GM04504 (cell line): ENCODE data around the gene TAF4B.
A peak's percentile ranks its signal among the peaks of the same experiment; 100 is the strongest.

ENCODE experiments used
- DNase-seq: peaks from one replicate; pipeline ENCODE4 v3.0.0-alpha.2; 2012; ENCODE audit warnings: low read depth

The TAF4B gene

DNA sequence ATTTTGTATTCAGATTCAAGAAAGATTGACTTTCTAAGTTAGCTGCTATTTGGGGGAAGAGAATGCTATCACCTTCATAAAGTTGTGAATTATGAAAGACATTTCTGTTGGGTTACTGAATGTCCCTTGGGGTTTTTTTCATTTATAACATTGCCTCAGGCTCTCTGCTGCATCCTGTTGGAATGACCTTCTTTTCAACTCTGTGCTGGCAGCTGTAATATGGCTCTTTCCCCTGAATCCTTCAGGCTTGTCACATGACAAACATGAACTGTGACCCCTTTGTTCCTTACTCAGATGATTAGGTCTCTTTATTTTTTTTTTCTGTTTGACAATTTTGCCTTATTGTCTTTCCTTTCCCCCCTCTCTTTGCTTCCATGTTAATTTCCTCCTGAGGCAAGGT lies 159.8 kb downstream of the TAF4B start:
- peak; percentile 50 for DNase-seq

DNA sequence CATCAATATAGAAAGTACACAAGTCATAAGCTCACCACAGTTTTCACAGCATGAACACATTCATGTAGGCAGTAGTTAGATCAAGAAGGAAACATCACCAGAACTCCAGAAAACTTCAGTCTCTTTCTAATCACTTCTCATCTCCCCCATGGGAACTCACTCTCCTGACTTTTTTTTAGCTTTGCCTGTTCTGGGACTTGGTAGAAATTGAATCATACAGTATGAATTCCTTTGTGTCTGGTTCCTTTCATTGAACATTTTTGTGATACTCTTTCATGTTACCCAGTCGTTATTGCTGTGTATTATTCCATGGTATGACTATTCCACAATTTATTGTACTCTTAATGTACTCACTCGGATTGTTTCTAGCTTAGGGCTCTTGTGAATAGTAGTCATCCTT lies 160.2 kb downstream of the TAF4B start:
- no peak for DNase-seq

DNA sequence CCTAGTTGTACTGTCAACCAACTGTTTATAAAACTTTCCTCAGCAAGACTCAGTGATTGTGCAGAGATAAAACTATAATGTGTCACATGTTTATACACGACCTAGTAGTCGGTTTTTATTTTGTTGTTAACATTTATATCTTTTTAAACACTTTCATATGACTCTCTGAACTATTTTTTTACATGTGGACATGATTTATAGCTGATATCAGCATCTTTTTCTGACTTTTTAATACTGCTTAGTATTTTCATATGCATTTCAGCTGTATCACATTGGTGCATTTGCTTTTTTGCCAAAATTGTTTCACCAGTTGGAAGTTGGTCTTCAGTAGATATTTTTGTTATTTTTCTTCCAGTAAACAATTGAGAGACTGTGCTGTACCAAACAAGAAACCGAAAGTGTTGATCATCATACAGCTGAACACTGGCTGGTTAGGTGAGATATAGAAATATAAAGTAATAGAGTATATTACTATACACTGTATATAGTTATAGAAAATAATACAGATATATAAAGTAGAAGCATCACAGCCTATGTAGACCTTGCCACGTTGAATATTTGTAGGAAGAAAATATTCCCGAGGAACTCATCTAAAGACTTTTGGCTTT lies 167.9 kb downstream of the TAF4B start:
- no peak for DNase-seq

DNA sequence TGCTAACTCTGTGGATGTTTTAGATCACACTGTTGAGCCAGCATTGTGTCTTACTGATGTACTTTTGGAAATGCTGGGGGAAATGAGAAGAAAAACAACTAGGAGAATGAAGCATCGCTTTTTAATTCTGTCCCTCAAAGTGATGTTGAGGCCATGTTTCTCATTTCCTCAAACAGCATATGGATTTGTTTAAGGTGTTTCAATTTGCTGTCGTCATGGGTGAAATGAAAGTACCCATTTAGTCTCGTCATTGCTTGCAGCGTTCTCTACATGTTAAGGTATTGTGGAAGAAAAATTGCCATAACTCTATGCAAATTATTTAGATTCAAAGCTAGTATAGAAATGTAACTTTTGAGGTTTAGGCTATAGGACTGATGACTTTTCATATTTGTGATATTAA lies 170.8 kb downstream of the TAF4B start:
- DNase-seq: no peak

DNA sequence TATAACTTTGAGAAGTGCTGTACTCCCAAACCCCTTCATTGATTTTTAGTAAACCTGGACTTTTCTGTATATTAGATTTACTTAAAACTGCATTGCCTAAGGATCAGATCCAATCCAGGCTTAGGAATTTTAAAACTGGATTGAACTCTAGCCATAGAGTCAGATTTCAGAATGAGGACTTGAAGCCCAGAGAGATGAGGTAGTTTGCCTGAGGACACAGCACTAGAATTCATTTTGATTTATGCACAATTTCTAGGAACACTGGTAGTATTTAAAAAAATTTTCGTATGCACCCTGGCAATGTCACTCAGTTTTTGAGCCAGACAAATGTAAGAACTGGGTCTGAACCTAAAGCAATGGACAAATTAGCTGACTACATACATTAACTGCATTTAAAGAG lies 177.2 kb downstream of the TAF4B start:
- DNase-seq: no peak

DNA sequence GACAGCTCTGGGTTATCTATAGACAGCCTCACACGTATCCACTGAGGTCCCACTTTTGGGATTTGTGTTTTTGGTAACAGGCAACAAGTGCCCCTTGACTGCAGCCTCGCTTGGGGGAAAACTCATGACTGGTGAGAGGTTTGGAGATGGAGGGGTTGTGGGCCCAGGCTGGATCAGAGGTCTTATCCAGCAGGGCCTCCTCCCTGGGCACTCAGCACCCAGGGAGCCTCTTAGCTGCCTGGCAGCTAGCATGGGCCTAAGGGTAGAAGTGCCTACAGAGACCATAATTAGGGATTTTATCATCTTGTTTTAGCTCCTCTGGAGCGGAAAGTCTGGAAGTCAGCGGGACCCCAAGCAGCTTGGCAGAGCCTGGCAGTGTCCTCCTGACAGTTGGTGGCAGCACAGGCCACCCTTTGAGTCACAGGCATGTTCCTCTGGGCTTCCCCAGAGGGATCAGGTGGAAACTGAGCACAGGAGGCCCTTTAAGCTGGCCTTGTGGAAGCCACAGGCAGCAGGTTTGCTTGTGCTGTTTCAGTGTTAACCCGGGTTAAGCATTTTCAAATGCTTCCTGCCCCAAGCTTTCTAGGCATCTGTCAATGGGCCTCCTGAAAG lies 179.1 kb downstream of the TAF4B start:
- DNase-seq: no peak

DNA sequence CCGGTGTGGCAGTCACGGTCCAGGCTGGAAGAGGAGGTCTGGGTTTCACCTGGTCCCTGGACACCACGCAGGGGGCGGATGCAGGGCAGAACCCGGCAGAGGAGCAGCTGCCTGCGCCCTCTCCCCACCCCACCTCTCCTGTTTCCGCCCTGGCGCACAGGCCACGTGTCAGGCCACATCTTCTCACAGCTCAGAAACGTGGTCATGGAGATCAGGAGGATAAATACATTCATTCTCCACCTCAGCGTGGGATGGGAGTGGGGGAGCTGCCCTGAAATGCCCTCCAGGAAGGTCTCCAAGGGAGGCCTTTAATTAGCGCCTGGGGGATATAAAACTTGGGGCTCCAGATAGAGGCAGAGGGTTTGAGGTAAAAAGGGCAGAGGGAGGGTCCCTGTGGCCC lies 180.1 kb downstream of the TAF4B start:
- no peak for DNase-seq

DNA sequence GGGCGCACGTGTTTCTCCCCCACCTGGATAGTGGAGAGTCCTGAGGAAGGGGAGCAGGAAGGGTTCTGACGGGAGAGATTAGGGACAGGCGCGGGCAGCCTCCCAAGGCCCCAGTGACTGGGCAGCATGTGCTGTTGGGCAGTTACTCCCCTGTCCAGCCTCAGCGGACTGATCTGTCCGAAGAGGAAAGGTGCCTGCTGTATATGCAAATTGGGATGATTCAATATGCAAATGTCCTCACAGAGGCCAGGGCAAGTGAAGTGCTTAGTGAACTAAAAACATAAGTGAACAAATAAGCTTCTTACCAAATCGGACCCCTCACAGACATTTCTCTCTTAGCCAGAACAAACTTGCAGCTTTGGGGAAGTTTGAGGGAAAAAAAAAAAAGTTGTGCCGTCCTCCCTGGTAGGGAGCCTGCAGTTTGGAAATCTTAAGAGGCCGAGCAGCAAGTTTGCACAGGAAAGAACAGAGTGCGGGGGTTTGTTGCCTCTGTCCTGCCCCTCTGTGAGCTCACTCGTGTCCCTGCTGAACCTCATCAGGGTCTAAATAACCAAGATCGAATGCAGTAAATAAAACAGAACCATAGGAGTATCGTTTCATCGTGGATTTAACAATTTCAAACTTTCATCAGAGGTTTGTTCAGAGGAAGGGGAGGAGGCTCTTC lies 180.7 kb downstream of the TAF4B start:
- no peak for DNase-seq

DNA sequence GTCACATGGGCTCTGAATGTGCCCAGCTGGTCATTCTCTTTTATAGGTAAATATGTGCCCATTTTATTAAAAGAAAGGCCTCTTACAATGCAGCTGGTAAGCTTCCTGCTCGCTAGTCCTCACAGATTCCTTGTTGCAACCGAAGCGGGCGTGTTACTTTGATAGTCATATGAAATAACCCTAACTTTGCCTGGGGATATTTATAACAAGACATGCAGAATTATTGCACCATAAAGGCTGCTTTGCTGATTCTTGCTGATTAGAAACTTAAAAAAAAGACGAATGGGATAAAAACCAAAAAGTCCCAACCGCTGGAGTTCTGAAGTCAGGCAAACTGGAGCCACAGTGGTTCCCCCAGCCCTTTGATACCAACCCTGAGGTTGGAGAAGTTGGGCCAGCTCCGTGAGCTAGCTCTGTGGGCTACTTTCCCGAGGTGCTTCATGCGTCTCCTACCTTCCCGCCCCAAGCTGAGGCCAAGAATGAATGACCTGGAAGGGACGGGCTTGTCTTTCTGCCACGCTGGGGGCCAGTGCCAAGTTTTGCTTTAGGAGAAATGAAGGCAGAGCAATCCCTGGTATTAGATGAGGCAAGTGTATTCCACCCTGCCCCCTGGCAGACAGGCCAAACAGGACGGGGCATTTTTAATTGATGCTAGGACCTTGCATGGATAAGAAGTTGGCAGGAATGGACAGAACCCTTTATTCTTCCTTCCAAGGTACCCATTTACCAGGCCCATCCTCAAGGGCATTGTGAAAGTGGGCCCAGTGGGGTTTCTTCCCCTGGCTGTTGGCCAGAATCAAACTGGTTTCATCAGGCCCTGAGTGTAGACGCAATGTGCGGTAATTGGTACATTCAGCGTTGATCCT lies 181.7 kb downstream of the TAF4B start:
- no peak for DNase-seq

DNA sequence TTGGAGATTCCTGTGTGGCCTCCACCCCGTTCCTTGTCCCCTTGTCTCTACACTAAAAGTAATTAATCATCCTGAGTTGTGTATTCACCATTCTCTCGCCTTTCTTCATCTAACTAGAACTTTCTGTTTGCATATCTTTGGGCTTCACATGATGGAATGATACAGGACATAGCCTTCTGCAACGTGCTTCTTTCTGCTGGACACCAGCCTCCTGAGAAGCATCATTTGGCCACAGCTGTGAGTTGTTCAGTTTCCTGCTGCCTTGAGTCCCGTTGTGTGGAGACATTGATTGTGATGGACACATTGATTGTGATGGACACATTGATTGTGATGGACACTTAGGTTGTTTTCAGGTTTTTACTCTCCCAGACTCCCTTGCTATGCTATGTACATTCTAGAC lies 182.8 kb downstream of the TAF4B start:
- no peak for DNase-seq

DNA sequence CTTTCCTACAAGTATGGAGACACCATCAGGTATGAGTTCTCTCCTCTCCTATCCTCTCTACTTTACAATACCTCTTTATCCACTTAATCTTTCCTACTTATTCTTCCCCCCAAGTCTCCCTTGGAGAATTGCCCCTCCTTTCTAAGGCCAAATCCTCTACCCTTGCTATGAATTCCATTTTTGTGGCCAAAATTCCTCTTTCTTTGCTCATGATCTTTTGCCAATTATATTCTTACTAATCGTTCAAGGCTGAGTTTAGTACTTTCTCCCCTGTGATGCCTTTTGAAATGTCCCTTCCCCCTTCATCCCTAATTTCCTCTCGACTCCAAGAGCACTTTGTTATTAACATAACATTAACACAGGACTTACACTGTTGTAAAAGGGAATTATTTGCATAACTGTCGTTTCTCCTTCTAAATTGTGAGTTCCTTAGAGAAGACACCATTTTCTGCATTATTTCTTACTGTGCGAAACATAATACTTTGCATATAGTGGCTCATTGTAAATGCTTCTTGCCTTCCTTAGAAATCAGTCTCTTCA lies 188.7 kb downstream of the TAF4B start:
- DNase-seq: no peak

DNA sequence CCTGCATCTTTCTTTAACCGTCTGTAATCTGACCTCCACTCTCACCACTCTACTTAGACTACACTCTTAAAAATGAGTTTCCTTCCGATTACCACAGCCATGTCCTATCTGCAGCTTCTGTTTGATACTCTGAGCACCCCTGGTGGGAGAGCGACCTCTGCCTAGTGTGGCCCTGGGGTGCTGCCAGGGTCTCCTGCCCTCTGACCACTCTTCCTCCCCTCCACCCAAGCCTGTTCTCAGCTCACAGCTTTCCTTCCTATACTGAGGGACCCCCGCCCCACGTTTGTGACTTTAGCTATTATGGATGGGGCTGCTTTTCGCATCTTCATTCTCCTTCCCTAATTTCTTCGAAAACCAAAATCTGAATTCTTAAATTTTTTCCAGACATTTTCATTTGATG lies 189.4 kb downstream of the TAF4B start:
- DNase-seq: no peak

DNA sequence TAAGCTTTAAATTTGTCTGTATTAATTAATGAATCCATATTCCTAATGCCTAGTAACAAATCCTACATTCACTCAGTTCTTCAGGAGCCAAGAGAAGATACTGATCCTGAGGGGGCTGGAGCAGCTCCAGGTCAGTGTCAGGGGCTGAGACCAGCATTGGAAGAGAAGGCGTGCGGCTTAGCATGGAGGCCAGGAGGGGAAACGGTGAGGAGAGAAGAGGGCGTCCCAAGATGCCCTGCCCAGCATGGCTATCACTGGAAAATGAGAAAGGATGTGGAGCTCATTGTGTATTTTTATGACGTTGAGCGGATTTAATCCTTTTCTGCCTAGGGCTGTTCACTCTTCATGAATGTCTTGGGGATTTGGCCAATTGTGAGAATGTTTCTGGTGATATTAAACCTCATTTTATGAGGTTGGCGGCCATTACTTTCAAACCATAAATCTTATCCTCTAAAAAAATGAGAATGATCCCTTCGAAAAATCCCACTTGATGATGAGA lies 190.5 kb downstream of the TAF4B start:
- DNase-seq: no peak

DNA sequence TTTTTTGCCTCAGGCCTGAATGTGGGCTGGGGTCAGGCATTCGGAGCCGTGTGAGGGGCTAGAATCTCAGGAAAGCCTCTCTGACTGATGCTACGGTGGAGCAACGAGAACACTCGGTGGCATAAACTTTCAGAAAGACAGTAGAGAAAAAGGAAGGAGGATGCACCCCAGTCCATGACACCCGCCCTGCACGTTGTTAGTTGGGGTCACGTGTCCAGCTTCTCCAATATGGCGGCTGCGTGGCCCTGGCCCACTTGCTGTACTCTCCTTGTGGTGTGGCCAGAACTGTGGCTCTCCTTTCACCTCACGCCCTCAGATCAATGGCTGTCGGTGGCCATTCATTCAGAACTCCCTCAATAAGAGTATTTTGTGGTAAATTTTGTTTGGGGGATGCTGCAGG lies 190.9 kb downstream of the TAF4B start:
- no peak for DNase-seq

DNA sequence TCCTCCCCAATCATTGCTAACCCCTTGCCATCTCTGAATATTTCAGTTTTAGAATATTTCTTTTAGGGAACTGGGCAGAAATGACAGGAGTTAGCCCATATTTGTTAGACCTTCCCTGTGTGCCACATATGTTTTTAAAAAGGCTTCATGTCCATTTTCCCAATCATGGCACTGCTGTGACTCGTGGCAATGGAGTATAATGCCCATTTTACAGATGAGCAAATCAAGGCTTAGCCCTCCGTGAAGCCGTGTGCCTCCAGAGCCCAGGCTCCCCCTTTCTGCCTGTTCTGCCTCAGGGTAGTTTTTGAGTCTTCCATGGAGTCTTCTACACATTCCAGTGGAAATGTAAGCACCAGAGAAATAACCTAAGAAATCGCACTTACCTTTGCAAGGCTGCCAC lies 192.0 kb downstream of the TAF4B start:
- DNase-seq: no peak

DNA sequence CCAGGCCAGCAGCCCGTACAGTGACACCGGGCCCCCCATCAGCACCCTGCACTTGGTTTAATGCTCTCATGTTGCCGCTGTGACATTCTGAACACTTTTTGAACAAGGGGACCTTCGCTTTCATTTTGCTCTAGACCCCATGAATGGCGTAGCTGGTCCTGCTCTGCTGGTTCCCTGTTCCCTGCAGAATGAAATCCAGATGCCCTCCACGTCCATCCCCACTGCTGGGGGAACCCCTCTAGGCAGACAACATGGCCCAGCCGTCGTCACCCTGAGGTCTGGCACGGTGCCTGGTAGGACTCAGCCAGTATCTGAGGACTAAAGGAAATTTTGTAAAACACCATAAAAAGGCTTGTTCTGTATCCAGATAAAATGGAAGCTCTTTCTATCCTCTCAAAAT lies 193.5 kb downstream of the TAF4B start:
- DNase-seq: no peak

DNA sequence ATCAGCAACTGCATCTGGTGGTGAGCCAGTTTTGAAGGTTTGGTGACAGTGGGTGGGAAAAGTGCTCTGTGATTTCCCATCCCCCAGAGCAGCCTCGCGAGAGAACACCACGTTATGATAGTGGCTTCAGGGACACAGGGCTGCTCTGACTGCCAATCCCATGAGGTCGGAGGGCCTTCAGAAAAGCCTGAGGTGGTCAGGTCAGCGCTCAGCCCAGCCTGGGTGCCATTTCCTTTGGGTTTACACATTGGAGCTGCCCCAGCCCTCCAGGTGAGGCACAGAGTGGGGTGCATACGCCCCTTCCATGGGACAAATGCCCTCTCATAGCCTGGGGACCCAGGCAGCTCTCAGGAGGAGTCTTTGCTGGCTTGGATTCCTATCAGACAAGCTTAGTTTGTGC lies 195.3 kb downstream of the TAF4B start:
- DNase-seq: no peak

DNA sequence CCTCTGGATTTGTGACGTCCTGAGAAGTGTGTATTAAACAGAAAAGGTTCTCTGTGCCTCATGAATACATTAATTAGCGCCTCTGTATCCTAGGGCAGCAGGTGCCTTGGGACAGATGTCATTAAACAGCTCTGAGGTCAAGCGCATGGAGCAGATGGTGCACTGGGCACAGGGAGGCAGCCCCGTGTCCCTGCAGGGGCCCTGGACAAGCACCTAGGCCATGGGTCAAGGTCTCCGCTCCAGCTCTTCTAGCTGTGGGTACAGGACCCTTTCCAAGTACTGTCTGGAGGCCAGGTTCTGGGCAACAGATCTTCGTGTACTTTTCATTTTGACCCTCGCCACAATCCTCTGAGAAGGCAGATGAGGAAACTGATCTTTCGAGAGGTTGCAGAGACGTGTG lies 195.7 kb downstream of the TAF4B start:
- DNase-seq: no peak

DNA sequence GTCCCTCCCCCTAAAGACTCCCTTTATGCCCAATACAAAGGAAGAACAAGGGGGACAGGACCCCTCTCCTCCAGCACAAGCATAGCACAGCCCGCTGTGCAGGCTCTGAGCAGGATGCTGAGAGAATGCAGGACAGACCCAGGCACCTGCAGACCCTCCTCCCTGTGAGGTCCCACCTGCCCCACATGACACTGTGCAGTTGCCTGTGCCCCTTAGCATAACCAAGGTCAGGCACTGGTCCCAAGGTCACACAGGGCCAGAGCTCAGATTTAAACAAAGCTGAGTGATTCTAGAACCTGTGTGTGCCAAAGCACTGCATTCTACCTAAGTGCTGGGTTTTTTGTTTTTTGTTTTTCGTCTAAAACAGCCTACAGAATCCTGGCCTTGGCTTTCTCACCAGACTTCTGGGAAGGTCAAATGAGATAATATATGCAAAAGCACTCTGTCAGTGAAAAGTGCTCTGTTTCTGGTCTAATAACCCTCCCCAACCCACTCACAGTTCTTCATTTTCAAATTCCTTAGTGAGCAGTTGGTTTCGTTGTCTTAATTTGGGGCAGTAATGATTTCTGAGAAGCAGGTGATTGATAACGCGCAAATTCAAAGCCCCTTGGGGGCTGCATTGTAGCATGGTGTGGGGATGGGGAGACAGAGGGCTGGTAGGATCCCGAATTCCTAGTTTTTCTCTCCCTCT lies 196.4 kb downstream of the TAF4B start:
- no peak for DNase-seq

DNA sequence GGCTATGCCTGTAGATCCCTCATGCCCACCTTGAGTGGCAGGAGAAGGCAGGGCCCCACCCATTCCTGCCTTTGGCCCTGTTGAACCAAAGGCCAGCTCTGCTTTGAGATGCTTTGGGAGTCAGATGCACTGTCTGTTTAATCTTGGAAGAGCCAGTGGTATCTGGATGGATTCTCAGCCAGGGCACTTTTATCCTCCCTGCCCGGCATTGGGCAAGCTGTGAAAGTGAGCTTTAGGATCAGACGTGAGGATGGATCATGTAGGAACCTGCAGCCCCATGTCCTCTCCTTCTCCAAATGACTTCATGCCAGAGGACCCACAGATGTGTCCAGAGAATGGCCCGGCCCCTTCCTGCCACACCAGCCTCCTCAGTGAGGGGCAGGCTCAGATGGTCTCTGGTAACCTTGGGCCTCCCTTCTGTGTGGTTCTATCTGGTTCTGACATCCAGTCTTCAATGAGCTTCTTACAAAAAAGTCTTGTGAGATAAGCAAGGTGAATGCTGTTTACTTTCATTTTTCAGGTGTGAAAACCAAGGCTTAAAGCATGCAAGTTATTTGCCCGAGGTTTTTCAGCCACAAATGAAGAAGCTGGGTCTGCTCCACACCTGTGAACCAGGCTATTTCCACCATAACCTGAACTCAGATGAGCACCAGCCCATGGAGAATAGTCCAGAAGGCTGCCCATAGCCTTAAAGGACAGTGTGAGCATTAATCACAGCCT lies 198.3 kb downstream of the TAF4B start:
- no peak for DNase-seq

DNA sequence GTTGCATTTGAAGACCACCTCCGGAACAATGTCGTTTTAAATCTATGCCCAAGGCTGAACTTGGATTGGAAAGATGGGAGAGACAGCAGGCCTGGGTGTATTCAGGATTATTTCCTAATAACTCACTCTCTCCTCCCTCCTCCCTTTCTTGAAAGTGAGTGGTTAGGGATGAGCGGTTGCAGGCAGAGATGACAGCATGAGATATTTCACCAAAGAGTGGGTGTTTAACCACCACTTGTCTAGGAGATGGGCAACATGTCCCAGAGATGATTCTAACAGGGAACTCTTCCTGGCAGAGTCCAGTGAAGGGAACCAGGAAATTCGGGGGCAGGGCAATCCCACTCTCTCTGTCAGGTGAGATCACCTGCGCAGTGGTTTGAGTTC lies 198.9 kb downstream of the TAF4B start:
- DNase-seq: no peak
